SK-N-SH (cell line): ENCODE results near the gene LYPD4.

Experiments used
- CTCF ChIP-seq: fragments of 200-600 bp; sonication (generic); IDR thresholded peaks from 2 replicates; pipeline ENCODE4 v1.6.1; 2017; ENCODE audit warnings: antibody characterized with exemption, mild to moderate bottlenecking, moderate library complexity
- FOSL2 ChIP-seq: IDR thresholded peaks from 2 replicates; pipeline ENCODE4 v1.4.0; 2012; ENCODE audit warnings: low read depth, mild to moderate bottlenecking, moderate library complexity, borderline replicate concordance
- MEF2A ChIP-seq: IDR thresholded peaks from 2 replicates; pipeline ENCODE4 v1.4.0; 2012; ENCODE audit warnings: low read depth, borderline replicate concordance
- MXI1 ChIP-seq: IDR thresholded peaks from 2 replicates; pipeline ENCODE4 v1.6.1; 2012; ENCODE audit warnings: mild to moderate bottlenecking, low read depth, low read length, improper control_type of control experiment
- POLR2AphosphoS5 ChIP-seq: IDR thresholded peaks from 2 replicates; pipeline ENCODE4 v1.6.1; 2012; ENCODE audit warnings: low read depth, low read length
- REST ChIP-seq: IDR thresholded peaks from 2 replicates; pipeline ENCODE4 v1.6.1; 2012; ENCODE audit warnings: mild to moderate bottlenecking, low read depth, low read length, moderate library complexity
- RXRA ChIP-seq: IDR thresholded peaks from 2 replicates; pipeline ENCODE4 v1.4.0; 2012; ENCODE audit warnings: low read depth, mild to moderate bottlenecking, borderline replicate concordance

- no peak for TF ChIP-seq POLR2AphosphoS5
- no peak for TF ChIP-seq RXRA
- TF ChIP-seq CTCF = no peak
- TF ChIP-seq FOSL2 = no peak
- no peak for TF ChIP-seq MXI1
- no peak for TF ChIP-seq REST
- TF ChIP-seq MEF2A = no peak
These were observed 45.0 kb downstream of the LYPD4 start for GRCh38 chr19:41799444-41800000.
